ENCODE results near the gene PLPPR1. TPM values are rescaled to one million over a fixed set of nuclear protein-coding genes. Genes with fewer than 3 reads are reported as not detected.

PLPPR1 gene
- total and polyA plus RNA-seq, 2 of the 13 experiments (the other 11 are each of a cell fraction or from before 2014, with no cell fraction given), result 16.0 to 84.7 TPM

GRCh38 chr9:101324245-101324804, 295.8 kb downstream of the PLPPR1 start (continued):
- no peak for TF ChIP-seq ZNF121 (CRISPR knock-in tag; IDR thresholded peaks at IDR 0.05)
- no peak for TF ChIP-seq USF2 (IDR thresholded peaks at IDR 0.05; ENCODE audit: low read depth, low read length)
- TF ChIP-seq USF2 (CRISPR knock-in tag; IDR thresholded peaks at IDR 0.05; ENCODE audit: borderline replicate concordance), result no peak
- TF ChIP-seq ZBTB10 (CRISPR knock-in tag; IDR thresholded peaks at IDR 0.05; ENCODE audit: borderline replicate concordance), result no peak
- TF ChIP-seq HOXA3 (CRISPR knock-in tag; IDR thresholded peaks at IDR 0.05), result no peak
- no peak for TF ChIP-seq ZKSCAN5 (CRISPR knock-in tag; IDR thresholded peaks at IDR 0.05)
- TF ChIP-seq ZBTB26 (CRISPR knock-in tag; IDR thresholded peaks at IDR 0.05; ENCODE audit: borderline replicate concordance), result peak; percentile 94
- TF ChIP-seq ARID2 (CRISPR knock-in tag; IDR thresholded peaks at IDR 0.05; ENCODE audit: borderline replicate concordance), result no peak
- no peak for TF ChIP-seq CBX1 (IDR thresholded peaks at IDR 0.05; ENCODE audit: low read depth)
- TF ChIP-seq RAD21 (CRISPR knock-in tag; IDR thresholded peaks at IDR 0.05), result 0 out of 2 replicates have a peak, but pooled peaks have one; percentile 8
- TF ChIP-seq PHB2 (IDR thresholded peaks at IDR 0.05; ENCODE audit: partially characterized antibody), result no peak
- TF ChIP-seq AHR (CRISPR knock-in tag; IDR thresholded peaks at IDR 0.05), result no peak
- no peak for TF ChIP-seq TP53 (CRISPR knock-in tag; conservative IDR thresholded peaks at IDR 0.05)
- peak; percentile 57 for TF ChIP-seq BCL6 (CRISPR knock-in tag; IDR thresholded peaks at IDR 0.05)
- no peak for TF ChIP-seq GMEB2 (CRISPR knock-in tag; IDR thresholded peaks at IDR 0.05; ENCODE audit: low read depth)
- no peak for TF ChIP-seq HIVEP1 (CRISPR knock-in tag; IDR thresholded peaks at IDR 0.05)
- no peak for TF ChIP-seq JARID2 (CRISPR knock-in tag; IDR thresholded peaks at IDR 0.05; ENCODE audit: insufficient replicate concordance)
- TF ChIP-seq CREBL2 (CRISPR knock-in tag; IDR thresholded peaks at IDR 0.05; ENCODE audit: borderline replicate concordance), result no peak
- peak; percentile 14; the same call in 1 of the 2 replicates for TF ChIP-seq RBFOX2 (IDR thresholded peaks at IDR 0.05; ENCODE audit: low read depth, low read length)
- TF ChIP-seq ADNP (CRISPR knock-in tag; IDR thresholded peaks at IDR 0.05), result no peak
